Activated CD4-positive, alpha-beta memory T cell treated with anti-CD3 and anti-CD28 coated beads for 36 hours (primary cell): ENCODE results near the gene TCHH. TPM values are rescaled to one million over a fixed set of nuclear protein-coding genes. Genes with fewer than 3 reads are reported as not detected.
"Not testable (repeated sequence)": the region's sequence is repeated elsewhere in the genome, so short reads cannot be mapped to it uniquely, and the experiment has no call there.

Experiments used
- CTCF ChIA-PET: fragments of 350-600 bp; sonication (Branson Sonifier 250); formaldehyde crosslinking; loops from one replicate; lab custom pipeline; 2021; ENCODE audit warnings: antibody characterized with exemption, inconsistent platforms; lab: Charles Lee
- POLR2A ChIA-PET: fragments of 350-600 bp; sonication (Branson Sonifier 250); formaldehyde crosslinking; loops from one replicate; lab custom pipeline; 2021; ENCODE audit warnings: antibody characterized with exemption; lab: Charles Lee
- DNase-seq: peaks from one replicate; pipeline ENCODE4 v3.0.0-alpha.2; 2020
- H3K27ac Mint-ChIP-seq: one replicate; pipeline ENCODE4 v1.8.0; 2021; ENCODE audit warnings: mixed read lengths
- H3K27me3 Mint-ChIP-seq: one replicate; pipeline ENCODE4 v1.8.0; 2021; ENCODE audit warnings: mixed read lengths
- H3K36me3 Mint-ChIP-seq: one replicate; pipeline ENCODE4 v1.8.0; 2021; ENCODE audit warnings: mixed read lengths
- H3K4me1 Mint-ChIP-seq: one replicate; pipeline ENCODE4 v1.8.0; 2021; ENCODE audit warnings: low read depth, mixed read lengths
- H3K4me3 Mint-ChIP-seq: one replicate; pipeline ENCODE4 v1.8.0; 2021; ENCODE audit warnings: mild to moderate bottlenecking, mixed read lengths
- H3K9me3 Mint-ChIP-seq: one replicate; pipeline ENCODE4 v1.8.0; 2021; ENCODE audit warnings: mixed read lengths
- intact Hi-C: fragments of 100-400 bp; cut with micrococcal nuclease; formaldehyde crosslinking; loops from one replicate; pipeline ENCODE4 v1.15.1; 2023
- total RNA-seq, 2 experiments: library from RNA; stranded (reverse); gene quantifications; one replicate each; pipeline ENCODE4 v1.2.3, GENCODE V29; 2021

TCHH gene
- total RNA-seq, 2 experiments from 2014 or later = not detected

DNA sequence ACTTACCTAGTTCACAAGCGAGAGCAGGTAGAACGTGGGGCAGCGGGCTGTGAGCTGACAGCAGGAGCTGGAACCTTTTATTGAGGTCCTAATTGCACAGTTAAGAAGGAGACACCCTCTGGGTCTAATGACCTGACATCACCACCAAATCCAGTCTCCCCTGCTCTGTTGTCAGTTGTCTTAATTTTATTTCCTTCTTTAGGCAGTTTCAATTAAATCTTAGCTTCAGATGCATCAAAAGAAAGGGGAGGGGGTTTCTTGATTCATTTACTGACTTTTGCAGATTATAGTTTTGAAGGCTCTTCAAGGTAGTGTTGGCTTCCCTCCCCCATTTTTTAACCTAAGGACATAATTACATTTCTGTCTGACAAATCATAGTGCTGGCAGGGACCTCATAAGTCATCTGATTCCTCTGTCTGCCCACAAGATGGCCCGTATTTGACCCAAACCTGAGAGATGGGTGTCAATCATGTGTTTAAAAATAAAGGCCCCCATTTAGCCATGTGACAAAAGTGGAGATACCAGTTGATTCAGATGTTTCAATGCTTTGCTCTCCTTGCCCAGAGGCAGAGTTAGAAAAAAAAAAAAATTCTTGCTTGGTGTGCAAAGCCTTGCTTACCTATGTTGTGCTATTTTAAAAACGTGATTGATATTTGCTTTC is 26.1 kb downstream of the TCHH start, which contains the start of gene TCHHL1:
Gene TCHHL1, minus strand, starts transcription at position 51 of the 661 bp plus-strand sequence. CDS start 921 bp downstream, outside the sequence.
- H3K9me3 Mint-ChIP-seq = peaks cover 11% of the 10 kb centered on the region
- no peaks in the 10 kb centered on the region for H3K4me1 Mint-ChIP-seq
- H3K27ac Mint-ChIP-seq = no peak within 1 kb of the TSS
- POLR2A ChIA-PET = no interaction called here
- DNase-seq = no peak
- no peak within 1 kb of the TSS for H3K4me3 Mint-ChIP-seq
- intact Hi-C loops = no loop called here
- peaks cover 23% of the 10 kb centered on the region for H3K27me3 Mint-ChIP-seq
- no peaks in the 10 kb centered on the region for H3K36me3 Mint-ChIP-seq
- CTCF ChIA-PET = interaction anchor here (1.7 to 1.8 kb wide), 2 partner anchors 100 to 371 kb away, joined by 3 to 5 read pairs; no protein-coding TSS in a partner anchor

DNA sequence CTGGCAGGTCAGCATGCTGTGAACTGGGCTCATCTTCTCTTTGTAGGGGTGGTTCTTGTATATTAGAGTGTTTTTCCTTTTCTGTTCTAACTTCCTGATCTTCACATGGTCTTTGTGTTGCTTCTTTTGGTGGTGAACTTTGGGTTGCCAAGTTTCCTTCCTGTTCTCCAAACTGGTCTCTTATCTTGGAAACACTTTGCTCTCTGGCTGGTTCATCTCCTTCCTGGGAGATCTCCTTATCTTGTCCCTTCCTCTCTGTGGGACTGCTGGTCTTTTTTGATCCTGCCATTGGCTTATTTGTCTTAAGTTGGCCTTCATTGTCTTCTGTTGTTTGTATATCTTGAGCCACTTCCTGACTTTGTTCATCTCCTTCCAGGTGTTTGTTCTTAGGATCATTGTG is 28.5 kb downstream of the TCHH start:
- ChIA-PET POLR2A (no interaction called here), CTCF (interaction anchor here (1.2 to 1.7 kb wide), 2 partner anchors 34 to 98 kb away, joined by 3 to 4 read pairs; no protein-coding TSS in a partner anchor)
- H3K4me1 Mint-ChIP-seq = no peaks in the 10 kb centered on the region
- no peak for DNase-seq
- no peak overlapping the region for H3K27ac Mint-ChIP-seq
- H3K9me3 Mint-ChIP-seq = no peaks in the 10 kb centered on the region
- no peak overlapping the region for H3K4me3 Mint-ChIP-seq
- peaks cover 15% of the 10 kb centered on the region for H3K27me3 Mint-ChIP-seq
- H3K36me3 Mint-ChIP-seq = no peaks in the 10 kb centered on the region
- intact Hi-C loops = no loop called here

DNA sequence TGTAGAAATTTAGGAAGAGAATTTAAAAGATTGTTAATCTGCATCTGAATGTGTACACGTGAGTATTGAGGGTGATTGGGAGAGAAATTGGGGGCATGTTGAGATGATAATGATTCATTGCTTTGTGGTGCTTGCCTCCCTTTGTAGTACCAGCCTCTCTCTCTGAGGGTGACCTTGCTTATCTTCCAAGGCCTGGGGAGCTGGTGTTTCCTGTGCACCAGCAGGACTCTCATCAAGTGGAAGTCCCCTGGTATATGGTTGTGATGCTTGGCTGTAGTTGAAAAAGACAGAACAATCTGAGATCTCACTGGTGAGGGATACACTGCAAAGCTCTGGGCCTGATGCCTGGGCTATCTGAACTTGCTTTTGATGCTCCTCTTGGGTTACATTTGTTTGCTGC is 30.4 kb downstream of the TCHH start:
- no peaks in the 10 kb centered on the region for H3K9me3 Mint-ChIP-seq
- ChIA-PET CTCF (interaction anchor here (0.8 kb wide), 1 partner anchor 32 kb away, joined by 4 read pairs; no protein-coding TSS in a partner anchor), POLR2A (no interaction called here)
- no peak overlapping the region for H3K4me3 Mint-ChIP-seq
- no peak for DNase-seq
- peaks cover 7% of the 10 kb centered on the region for H3K27me3 Mint-ChIP-seq
- intact Hi-C loops = no loop called here
- no peaks in the 10 kb centered on the region for H3K4me1 Mint-ChIP-seq
- no peaks in the 10 kb centered on the region for H3K36me3 Mint-ChIP-seq
- no peak overlapping the region for H3K27ac Mint-ChIP-seq

DNA sequence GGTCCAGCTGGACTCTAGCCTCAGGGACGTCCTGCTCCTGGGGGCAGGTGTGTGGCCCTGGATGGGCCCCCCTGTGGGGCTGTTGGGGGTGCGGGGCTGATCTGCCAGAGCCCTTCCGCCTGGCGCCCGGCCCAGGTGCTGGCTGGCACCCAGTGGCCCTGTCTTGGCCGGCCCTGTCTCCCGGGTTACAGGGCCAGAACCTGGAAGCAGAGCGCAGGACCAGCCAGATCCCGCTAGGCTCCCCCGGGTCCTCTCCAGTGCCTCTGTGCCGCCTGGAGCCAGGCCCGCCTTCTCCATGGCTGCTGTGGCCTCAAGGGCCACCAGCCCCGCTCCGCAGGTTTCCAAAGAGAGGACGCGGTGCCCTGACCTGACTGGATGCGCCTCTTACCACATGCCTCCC is 34.2 kb downstream of the TCHH start:
- H3K27ac Mint-ChIP-seq, CTCF ChIA-PET, H3K9me3 Mint-ChIP-seq, intact Hi-C loops, H3K4me1 Mint-ChIP-seq, POLR2A ChIA-PET, DNase-seq, H3K4me3 Mint-ChIP-seq, H3K36me3 Mint-ChIP-seq: not testable (repeated sequence)
- peaks cover 11% of the 10 kb centered on the region for H3K27me3 Mint-ChIP-seq

DNA sequence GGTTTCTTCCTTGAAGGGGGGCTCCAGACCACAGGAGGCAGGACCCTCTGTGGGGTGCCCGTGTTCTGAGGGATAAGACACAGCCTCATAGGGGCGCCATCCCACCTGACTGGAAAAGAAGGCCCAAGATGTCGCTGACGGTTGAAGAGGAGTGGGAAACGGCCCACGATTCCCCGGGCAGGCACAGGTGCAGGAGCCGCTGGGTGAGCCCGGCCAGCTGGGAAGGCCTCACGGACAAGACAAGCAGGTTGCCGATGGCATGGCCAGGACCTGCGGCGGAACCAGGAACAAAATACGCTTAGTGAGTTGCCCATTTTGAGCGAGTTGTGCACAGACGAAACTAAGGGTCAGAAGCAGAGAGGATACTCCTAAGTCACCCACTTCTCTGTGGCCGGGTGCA is 34.8 kb downstream of the TCHH start:
- H3K9me3 Mint-ChIP-seq, H3K4me1 Mint-ChIP-seq, DNase-seq, intact Hi-C loops, CTCF ChIA-PET, H3K4me3 Mint-ChIP-seq, POLR2A ChIA-PET, H3K36me3 Mint-ChIP-seq, H3K27ac Mint-ChIP-seq: not testable (repeated sequence)
- peaks cover 11% of the 10 kb centered on the region for H3K27me3 Mint-ChIP-seq

DNA sequence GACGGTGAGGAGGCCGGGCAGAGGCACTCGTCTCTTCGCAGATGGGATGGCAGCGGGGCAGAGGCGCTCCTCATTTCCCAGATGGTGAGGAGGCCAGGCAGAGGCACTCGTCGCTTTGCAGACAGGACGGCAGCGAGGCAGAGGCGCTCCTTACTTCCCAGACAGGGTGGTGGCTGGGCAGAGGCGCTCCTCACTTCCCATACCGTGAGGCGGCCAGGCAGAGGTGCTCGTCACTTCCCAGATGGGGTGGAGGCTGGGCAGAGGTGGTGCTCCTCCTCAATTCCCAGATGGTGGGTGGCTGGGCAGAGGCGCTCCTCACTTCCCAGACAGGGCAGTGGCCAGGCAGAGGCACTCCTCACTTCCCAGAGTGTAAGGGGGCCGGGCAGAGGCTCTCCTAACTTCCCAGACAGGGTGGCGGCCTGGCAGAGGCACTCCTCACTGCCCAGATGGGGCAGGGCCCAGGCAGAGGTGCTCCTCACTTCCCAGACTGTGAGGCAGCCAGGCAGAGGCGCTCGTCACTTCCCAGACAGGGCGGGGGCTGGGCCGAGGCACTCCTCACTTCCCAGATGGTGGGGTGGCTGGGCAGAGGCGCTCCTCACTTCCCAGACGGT is 36.3 kb downstream of the TCHH start:
- Mint-ChIP-seq H3K36me3 (no peaks in the 10 kb centered on the region), H3K27ac (no peak overlapping the region), H3K4me1 (no peaks in the 10 kb centered on the region), H3K9me3 (no peaks in the 10 kb centered on the region), H3K4me3 (no peak overlapping the region), H3K27me3 (peaks cover 13% of the 10 kb centered on the region)
- intact Hi-C loops = no loop called here
- POLR2A ChIA-PET = no interaction called here
- CTCF ChIA-PET = no interaction called here
- no peak for DNase-seq

DNA sequence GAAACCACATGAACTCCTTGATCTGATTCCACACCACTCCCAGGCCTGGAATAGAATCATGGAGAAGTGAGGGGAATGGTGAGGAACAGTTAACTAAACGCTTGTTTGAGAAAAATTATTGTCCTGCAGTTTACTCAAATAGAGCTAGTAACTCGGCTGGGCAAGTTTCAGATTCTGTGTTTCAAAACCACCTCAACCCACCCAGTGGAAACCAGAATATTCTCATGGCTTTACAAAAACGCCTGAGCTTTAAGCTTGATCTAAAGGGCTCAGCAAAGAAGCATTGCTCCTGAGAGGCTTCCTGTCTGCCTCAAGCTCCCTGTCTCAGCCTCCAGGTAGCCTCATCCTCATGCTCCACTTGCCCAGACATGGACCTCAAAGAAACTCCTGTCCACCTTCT is 42.9 kb downstream of the TCHH start:
- no peaks in the 10 kb centered on the region for H3K4me1 Mint-ChIP-seq
- H3K27ac Mint-ChIP-seq = no peak overlapping the region
- intact Hi-C loops = no loop called here
- H3K4me3 Mint-ChIP-seq = no peak overlapping the region
- H3K9me3 Mint-ChIP-seq = no peaks in the 10 kb centered on the region
- CTCF ChIA-PET = interaction anchor here (1.3 to 1.5 kb wide), 2 partner anchors 113 to 117 kb away, joined by 3 read pairs; no protein-coding TSS in a partner anchor
- no peak for DNase-seq
- no peaks in the 10 kb centered on the region for H3K36me3 Mint-ChIP-seq
- H3K27me3 Mint-ChIP-seq = peaks cover 25% of the 10 kb centered on the region
- POLR2A ChIA-PET = interaction anchor here (0.7 kb wide), 1 partner anchor 148 kb away, joined by 3 read pairs; no protein-coding TSS in a partner anchor

DNA sequence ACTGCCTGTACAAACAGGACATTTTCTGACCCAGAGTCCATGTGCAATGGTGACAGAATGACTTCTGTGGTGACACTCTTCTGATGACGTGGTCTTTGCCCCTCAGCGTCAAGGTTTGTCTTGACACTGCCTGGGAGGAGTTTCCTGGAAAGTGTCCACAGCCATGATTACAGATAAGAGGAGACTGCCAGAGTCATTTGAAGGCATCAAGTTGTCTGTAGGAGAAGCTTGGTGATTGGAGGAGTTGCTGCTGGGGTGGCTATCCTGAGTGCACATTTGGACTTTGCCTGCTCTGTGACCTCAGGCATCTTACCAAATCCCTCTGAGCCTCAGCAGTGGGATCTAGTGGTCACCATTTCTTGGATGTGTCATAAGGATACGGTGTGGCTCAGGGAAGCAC is 44.1 kb downstream of the TCHH start:
- intact Hi-C loops = no loop called here
- ChIA-PET CTCF (interaction anchor here (1.5 kb wide), 1 partner anchor 115 kb away, joined by 3 read pairs; no protein-coding TSS in a partner anchor), POLR2A (no interaction called here)
- no peaks in the 10 kb centered on the region for H3K4me1 Mint-ChIP-seq
- DNase-seq = no peak
- peaks cover 28% of the 10 kb centered on the region for H3K27me3 Mint-ChIP-seq
- no peak overlapping the region for H3K4me3 Mint-ChIP-seq
- H3K9me3 Mint-ChIP-seq = no peaks in the 10 kb centered on the region
- H3K27ac Mint-ChIP-seq = no peak overlapping the region
- H3K36me3 Mint-ChIP-seq = no peaks in the 10 kb centered on the region

DNA sequence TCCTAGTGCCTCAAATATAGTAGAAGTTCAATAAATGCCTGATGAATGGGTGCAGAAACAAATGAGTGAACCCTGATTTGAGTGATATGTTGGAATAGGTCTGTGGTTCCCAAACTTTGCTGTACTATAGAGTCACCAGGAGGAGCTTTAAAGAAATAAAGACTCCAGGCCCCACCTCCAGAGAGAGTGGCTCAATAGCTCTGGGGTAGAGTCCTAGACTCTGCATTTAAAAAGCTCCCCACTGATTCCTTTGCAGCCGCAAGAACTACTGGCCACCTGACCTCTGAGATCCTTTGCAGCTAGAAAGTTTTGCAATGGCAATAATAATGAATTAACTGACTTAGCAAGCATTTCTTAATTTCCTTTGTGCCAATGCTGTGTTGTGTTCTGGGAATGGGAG is 47.3 kb downstream of the TCHH start:
- Mint-ChIP-seq H3K4me1 (no peaks in the 10 kb centered on the region), H3K36me3 (no peaks in the 10 kb centered on the region), H3K27ac (no peak overlapping the region), H3K9me3 (no peaks in the 10 kb centered on the region), H3K27me3 (peaks cover 31% of the 10 kb centered on the region), H3K4me3 (no peak overlapping the region)
- DNase-seq = no peak
- ChIA-PET CTCF (interaction anchor here (2.0 kb wide), 1 partner anchor 15 kb away, joined by 7 read pairs; no protein-coding TSS in a partner anchor), POLR2A (no interaction called here)
- intact Hi-C loops = no loop called here

DNA sequence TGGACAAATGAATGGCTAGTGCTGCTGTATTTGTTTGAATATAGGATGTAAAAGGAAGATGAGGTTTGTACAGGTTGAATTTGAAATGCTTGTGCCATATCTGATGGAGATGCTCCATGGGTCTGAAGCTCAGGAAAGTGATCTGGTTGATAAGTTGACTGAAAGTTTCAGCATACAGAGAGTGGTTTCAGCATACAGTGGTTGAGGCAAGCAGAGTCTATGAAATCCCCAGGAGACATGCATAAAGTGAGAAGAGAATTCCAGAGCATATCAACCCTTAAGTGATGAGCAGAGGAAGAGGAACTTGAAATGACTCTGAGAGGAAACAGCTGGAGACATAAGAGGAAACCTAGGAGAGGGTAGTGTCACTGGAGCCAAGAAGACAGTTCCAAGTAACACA is 48.1 kb downstream of the TCHH start:
- no peak for DNase-seq
- H3K27me3 Mint-ChIP-seq = peaks cover 28% of the 10 kb centered on the region
- H3K27ac Mint-ChIP-seq = no peak overlapping the region
- ChIA-PET CTCF (no interaction called here), POLR2A (no interaction called here)
- intact Hi-C loops = no loop called here
- no peaks in the 10 kb centered on the region for H3K9me3 Mint-ChIP-seq
- H3K36me3 Mint-ChIP-seq = no peaks in the 10 kb centered on the region
- H3K4me3 Mint-ChIP-seq = no peak overlapping the region
- H3K4me1 Mint-ChIP-seq = no peaks in the 10 kb centered on the region

DNA sequence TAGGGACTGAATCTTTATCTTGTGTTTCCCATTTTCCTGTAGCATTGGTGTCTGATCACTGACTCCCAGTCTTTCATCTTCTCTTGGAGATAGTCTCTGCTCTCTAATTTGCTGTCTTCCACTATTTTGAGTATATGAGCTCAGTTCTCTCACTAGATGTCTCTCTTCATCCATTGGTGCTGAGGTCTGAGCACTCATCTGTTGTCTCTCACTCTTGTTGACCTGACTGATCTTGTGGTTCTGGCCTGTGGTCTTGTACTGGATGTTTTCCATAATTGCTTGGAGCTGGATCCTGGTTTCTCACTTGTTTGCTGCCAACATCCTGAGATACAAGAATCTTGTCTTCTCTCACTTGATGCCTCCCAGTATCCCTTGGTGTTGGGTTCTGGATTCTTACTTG is 53.3 kb downstream of the TCHH start:
- Mint-ChIP-seq H3K4me1 (no peaks in the 10 kb centered on the region), H3K27me3 (peaks cover 15% of the 10 kb centered on the region), H3K36me3 (no peaks in the 10 kb centered on the region), H3K4me3 (no peak overlapping the region), H3K9me3 (no peaks in the 10 kb centered on the region), H3K27ac (no peak overlapping the region)
- CTCF ChIA-PET = interaction anchor here (1.0 to 19.0 kb wide), 2 partner anchors 9 to 121 kb away, joined by 3 to 442 read pairs; no protein-coding TSS in a partner anchor
- DNase-seq = no peak
- POLR2A ChIA-PET = no interaction called here
- intact Hi-C loops = no loop called here
